Measurements from ENCODE around the gene SSB.

- TF ChIP-seq CTCF (IDR thresholded peaks at IDR 0.05; ENCODE audit: insufficient read depth, low read length) (no peak), POLR2AphosphoS5 (IDR thresholded peaks at IDR 0.05; ENCODE audit: low read depth) (no peak), REST (IDR thresholded peaks at IDR 0.05; ENCODE audit: insufficient replicate concordance, low read depth) (no peak)
These were observed 30.2 kb upstream of the SSB start for GRCh38 chr2:169768262-169768995.

Data from HL-60 (cell line).